ENCODE data around the gene SPOPL.
"Not testable (repeated sequence)": the region's sequence is repeated elsewhere in the genome, so short reads cannot be mapped to it uniquely, and the experiment has no call there.

SPOPL gene

GRCh38 chr2:138522556-138522955 is 21.0 kb downstream of the SPOPL start:
- H3K4me3 ChIP-seq (replicated peaks; ENCODE audit: low read depth, low read length) = no peak overlapping the region
- no peak for DNase-seq (ENCODE audit: low read depth)
- no peak for TF ChIP-seq CTCF (IDR thresholded peaks at IDR 0.05; ENCODE audit: low read length, missing control alignments)

GRCh38 chr2:138523018-138523672 is 21.6 kb downstream of the SPOPL start:
- DNase-seq (ENCODE audit: low read depth); H3K4me3 ChIP-seq (replicated peaks; ENCODE audit: low read depth, low read length): not testable (repeated sequence)

GRCh38 chr2:138523673-138524042 is 22.1 kb downstream of the SPOPL start:
- not testable (repeated sequence) for H3K4me3 ChIP-seq (replicated peaks; ENCODE audit: low read depth, low read length); DNase-seq (ENCODE audit: low read depth)

- not testable (repeated sequence) for H3K4me3 ChIP-seq (replicated peaks; ENCODE audit: low read depth, low read length); DNase-seq (ENCODE audit: low read depth)
Observed at GRCh38 chr2:138524353-138524752, 22.8 kb downstream of the SPOPL start.

GRCh38 chr2:138531913-138532312 is 30.3 kb downstream of the SPOPL start:
- peak; percentile 21 for DNase-seq (ENCODE audit: low read depth)
- TF ChIP-seq CTCF (IDR thresholded peaks at IDR 0.05; ENCODE audit: low read length, missing control alignments) = no peak
- no peak overlapping the region for H3K4me3 ChIP-seq (replicated peaks; ENCODE audit: low read depth, low read length)

GRCh38 chr2:138534791-138535190 is 33.2 kb downstream of the SPOPL start:
- TF ChIP-seq CTCF (IDR thresholded peaks at IDR 0.05; ENCODE audit: low read length, missing control alignments) = no peak
- DNase-seq (ENCODE audit: low read depth) = no peak
- no peak overlapping the region for H3K4me3 ChIP-seq (replicated peaks; ENCODE audit: low read depth, low read length)

GRCh38 chr2:138536302-138536701 is 34.7 kb downstream of the SPOPL start:
- no peak for TF ChIP-seq CTCF (IDR thresholded peaks at IDR 0.05; ENCODE audit: low read length, missing control alignments)

GRCh38 chr2:138536740-138537139 is 35.2 kb downstream of the SPOPL start:
- no peak for TF ChIP-seq CTCF (IDR thresholded peaks at IDR 0.05; ENCODE audit: low read length, missing control alignments)
- DNase-seq (ENCODE audit: low read depth) = no peak
- no peak overlapping the region for H3K4me3 ChIP-seq (replicated peaks; ENCODE audit: low read depth, low read length)

More at GRCh38 chr2:138536302-138536701, 34.7 kb downstream of the SPOPL start:
- H3K4me3 ChIP-seq (replicated peaks; ENCODE audit: low read depth, low read length) = no peak overlapping the region
- no peak for DNase-seq (ENCODE audit: low read depth)

All from fibroblast of pulmonary artery (primary cell).